ENCODE data around the gene FBXL19. TPM values are rescaled to one million over a fixed set of nuclear protein-coding genes. Genes with fewer than 3 reads are reported as not detected.

The FBXL19 gene
- total RNA-seq, 2 experiments from 2014 or later: 16.1 to 34.8 TPM

GRCh38 chr16:30907064-30907463 lies 16.3 kb upstream of the FBXL19 start:
- DNase-seq (ENCODE audit: low spot score): no peak
- Histone ChIP-seq H3K9me3 (ENCODE audit: low read length) (no peaks in the 10 kb centered on the region; the same call in 1 of the 2 replicates), H4K20me1 (ENCODE audit: insufficient read depth, low read length) (no peaks in the 10 kb centered on the region), H3K9me2 (ENCODE audit: insufficient read depth, low read length) (no peaks in the 10 kb centered on the region), H2AFZ (ENCODE audit: low read length) (no peak overlapping the region), H3K27ac (ENCODE audit: low read depth, low read length, poor library complexity, severe bottlenecking) (no peak overlapping the region), H3K4me2 (ENCODE audit: low read length) (no peak overlapping the region), H3K4me1 (ENCODE audit: insufficient read depth, low read length, poor library complexity, severe bottlenecking) (peaks cover 23% of the 10 kb centered on the region), H3K79me2 (ENCODE audit: insufficient read depth, low read depth, low read length) (no peaks in the 10 kb centered on the region), H3K36me3 (ENCODE audit: insufficient read depth, low read length) (no peaks in the 10 kb centered on the region), H3K4me3 (ENCODE audit: low read depth, low read length, poor library complexity, severe bottlenecking) (no peak overlapping the region)
- ChIA-PET CTCF (ENCODE audit: unreplicated experiment) (interaction anchor here (0.9 kb wide), 1 partner anchor 63 kb away, joined by 3 read pairs; no protein-coding TSS in a partner anchor), POLR2A (interaction anchor here (0.5 kb wide), 1 partner anchor 50 kb away, joined by 8 read pairs; no protein-coding TSS in a partner anchor)
- TF ChIP-seq CTCF (conservative IDR thresholded peaks at IDR 0.05; ENCODE audit: low read length) (no peak), EZH2phosphoT487 (IDR thresholded peaks at IDR 0.05; ENCODE audit: borderline replicate concordance, low read depth, low read length) (no peak)
- intact Hi-C loops (cut with micrococcal nuclease; ENCODE audit: unreplicated experiment): no loop called here
- no TSS peak for BruUV-seq (replicated peaks)

- BruUV-seq (replicated peaks): no TSS peak
- POLR2A ChIA-PET: no interaction called here
Observed at GRCh38 chr16:30910427-30911029, 12.8 kb upstream of the FBXL19 start.

More at GRCh38 chr16:30910427-30911029, 12.8 kb upstream of the FBXL19 start:
- intact Hi-C loops (cut with micrococcal nuclease; ENCODE audit: unreplicated experiment): no loop called here
- H4K20me1 ChIP-seq (ENCODE audit: insufficient read depth, low read length): no peaks in the 10 kb centered on the region
- no peak for DNase-seq (ENCODE audit: low spot score)
- no peak overlapping the region for H3K27ac ChIP-seq (ENCODE audit: low read depth, low read length, poor library complexity, severe bottlenecking)
- no peaks in the 10 kb centered on the region for H3K36me3 ChIP-seq (ENCODE audit: insufficient read depth, low read length)
- CTCF ChIA-PET (ENCODE audit: unreplicated experiment): no interaction called here
- H3K9me2 ChIP-seq (ENCODE audit: insufficient read depth, low read length): no peaks in the 10 kb centered on the region
- no peak overlapping the region for H3K4me2 ChIP-seq (ENCODE audit: low read length)
- no peak overlapping the region for H3K4me3 ChIP-seq (ENCODE audit: low read depth, low read length, poor library complexity, severe bottlenecking)
- H3K4me1 ChIP-seq (ENCODE audit: insufficient read depth, low read length, poor library complexity, severe bottlenecking): no peaks in the 10 kb centered on the region
- no peaks in the 10 kb centered on the region for H3K9me3 ChIP-seq (ENCODE audit: low read length)
- H2AFZ ChIP-seq (ENCODE audit: low read length): no peak overlapping the region
- TF ChIP-seq CTCF (conservative IDR thresholded peaks at IDR 0.05; ENCODE audit: low read length) (no peak), EZH2phosphoT487 (IDR thresholded peaks at IDR 0.05; ENCODE audit: borderline replicate concordance, low read depth, low read length) (no peak)
- no peaks in the 10 kb centered on the region for H3K79me2 ChIP-seq (ENCODE audit: insufficient read depth, low read depth, low read length)

All from OCI-LY7 (cell line).